ENCODE measurements around the gene CDCA3. TPM values are rescaled to one million over a fixed set of nuclear protein-coding genes. Genes with fewer than 3 reads are reported as not detected.
A peak's percentile ranks its signal among the peaks of the same experiment; 100 is the strongest.

Gene CDCA3
- total RNA-seq, 3 donors from 2014 or later, result 2.8 to 15.3 (median 5.2) TPM

DNA sequence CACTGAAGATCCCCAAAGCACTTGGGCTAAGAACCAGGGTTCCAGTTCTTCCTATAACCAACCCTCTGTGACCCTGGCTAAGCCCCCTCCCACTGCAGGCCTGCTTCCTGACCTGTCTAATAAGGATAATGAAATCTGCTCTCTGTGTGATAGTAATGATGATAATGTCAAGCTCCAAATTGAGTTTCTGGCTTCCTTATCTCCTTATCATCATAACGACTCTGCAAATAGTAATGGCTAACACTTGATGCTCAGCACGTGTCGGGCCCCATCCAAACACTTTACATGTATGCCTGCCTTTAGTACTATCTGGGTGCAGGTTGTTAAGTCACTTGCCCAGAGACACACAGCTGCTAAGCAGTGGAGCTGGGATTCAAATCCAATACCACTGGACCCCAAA is 34.5 kb downstream of the CDCA3 start:
- no peaks in the 10 kb centered on the region for H3K9me3 ChIP-seq
- TF ChIP-seq, protein P1, sequence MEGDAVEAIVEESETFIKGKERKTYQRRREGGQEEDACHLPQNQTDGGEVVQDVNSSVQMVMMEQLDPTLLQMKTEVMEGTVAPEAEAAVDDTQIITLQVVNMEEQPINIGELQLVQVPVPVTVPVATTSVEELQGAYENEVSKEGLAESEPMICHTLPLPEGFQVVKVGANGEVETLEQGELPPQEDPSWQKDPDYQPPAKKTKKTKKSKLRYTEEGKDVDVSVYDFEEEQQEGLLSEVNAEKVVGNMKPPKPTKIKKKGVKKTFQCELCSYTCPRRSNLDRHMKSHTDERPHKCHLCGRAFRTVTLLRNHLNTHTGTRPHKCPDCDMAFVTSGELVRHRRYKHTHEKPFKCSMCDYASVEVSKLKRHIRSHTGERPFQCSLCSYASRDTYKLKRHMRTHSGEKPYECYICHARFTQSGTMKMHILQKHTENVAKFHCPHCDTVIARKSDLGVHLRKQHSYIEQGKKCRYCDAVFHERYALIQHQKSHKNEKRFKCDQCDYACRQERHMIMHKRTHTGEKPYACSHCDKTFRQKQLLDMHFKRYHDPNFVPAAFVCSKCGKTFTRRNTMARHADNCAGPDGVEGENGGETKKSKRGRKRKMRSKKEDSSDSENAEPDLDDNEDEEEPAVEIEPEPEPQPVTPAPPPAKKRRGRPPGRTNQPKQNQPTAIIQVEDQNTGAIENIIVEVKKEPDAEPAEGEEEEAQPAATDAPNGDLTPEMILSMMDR (IDR thresholded peaks at IDR 0.05), result no peak
- H3K4me3 ChIP-seq, result no peak overlapping the region
- ATAC-seq, result no peak
- H3K4me1 ChIP-seq (ENCODE audit: low read depth), result no peaks in the 10 kb centered on the region
- no peak for DNase-seq
- no peaks in the 10 kb centered on the region for H3K36me3 ChIP-seq (ENCODE audit: low read depth)
- intact Hi-C loops (cut with DNase I, micrococcal nuclease), result no loop called here

DNA sequence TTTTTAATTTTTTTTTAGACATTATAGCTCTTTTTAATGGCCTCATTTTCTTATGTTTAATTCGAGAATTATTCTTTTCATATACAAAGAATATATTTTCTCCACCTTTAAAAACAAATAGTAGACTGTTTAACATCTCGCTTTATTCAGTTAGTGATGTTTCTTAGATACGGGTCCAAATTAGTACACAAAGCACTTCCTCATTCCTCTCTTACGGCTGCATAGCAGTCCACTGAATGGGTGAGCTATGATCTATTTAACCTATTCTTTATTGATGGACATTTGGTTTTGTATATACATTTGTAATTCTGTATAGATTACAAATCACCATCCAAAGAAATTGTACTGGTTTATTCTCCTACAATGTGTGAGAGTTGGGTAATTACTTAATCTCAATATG is 37.7 kb downstream of the CDCA3 start:
- Histone ChIP-seq H3K9me3 (no peaks in the 10 kb centered on the region), H3K36me3 (ENCODE audit: low read depth) (no peaks in the 10 kb centered on the region), H3K4me3 (no peak overlapping the region), H3K4me1 (ENCODE audit: low read depth) (no peaks in the 10 kb centered on the region)
- DNase-seq (no peak), ATAC-seq (no peak)
- TF ChIP-seq, protein P1 (IDR thresholded peaks at IDR 0.05), result no peak
- intact Hi-C loops (cut with DNase I, micrococcal nuclease), result no loop called here

DNA sequence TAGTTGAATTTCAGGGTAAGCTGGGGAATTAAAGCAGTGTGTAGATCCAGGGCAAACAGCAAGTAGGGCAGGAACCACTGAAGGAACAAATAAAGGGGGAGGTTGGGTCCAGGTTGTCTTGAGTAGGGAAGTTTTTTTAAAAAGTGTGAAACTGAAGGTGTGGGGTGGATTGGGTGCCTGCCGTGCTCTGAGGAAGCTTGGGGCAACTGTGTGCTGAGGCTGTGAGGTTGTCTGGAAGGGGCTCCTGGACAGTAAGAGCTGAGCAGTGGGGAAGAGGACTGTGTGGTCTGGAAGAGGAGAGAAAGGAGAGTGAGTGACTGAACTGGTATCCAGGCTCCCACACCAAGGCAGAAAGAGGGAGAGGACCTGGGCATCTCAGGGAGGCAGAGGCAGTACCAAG is 40.3 kb downstream of the CDCA3 start:
- TF ChIP-seq, protein P1 (IDR thresholded peaks at IDR 0.05), result no peak
- no peaks in the 10 kb centered on the region for H3K9me3 ChIP-seq
- ATAC-seq, result no peak
- H3K36me3 ChIP-seq (ENCODE audit: low read depth), result no peaks in the 10 kb centered on the region
- no peaks in the 10 kb centered on the region for H3K4me1 ChIP-seq (ENCODE audit: low read depth)
- no peak overlapping the region for H3K4me3 ChIP-seq
- intact Hi-C loops (cut with DNase I, micrococcal nuclease), result no loop called here
- no peak for DNase-seq

DNA sequence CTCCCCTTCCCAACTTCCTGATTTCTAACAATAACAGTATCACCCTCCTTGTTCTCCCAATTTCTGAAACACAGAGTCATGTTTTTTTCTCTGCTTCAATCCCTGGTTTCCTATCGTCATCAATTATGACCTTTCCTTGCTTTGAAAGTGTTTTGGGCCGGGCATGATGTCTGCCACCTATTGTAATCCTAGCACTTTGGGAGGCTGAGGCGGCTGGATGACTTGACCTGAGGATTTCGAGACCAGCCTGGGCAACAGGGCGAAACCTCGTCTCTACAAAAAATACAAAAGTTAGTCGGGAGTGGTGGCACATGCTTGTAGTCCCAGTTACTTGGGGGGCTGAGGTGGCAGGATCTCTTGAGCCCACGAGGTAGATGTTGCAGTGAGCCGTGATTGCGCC is 42.0 kb downstream of the CDCA3 start:
- ATAC-seq, result no peak

DNA sequence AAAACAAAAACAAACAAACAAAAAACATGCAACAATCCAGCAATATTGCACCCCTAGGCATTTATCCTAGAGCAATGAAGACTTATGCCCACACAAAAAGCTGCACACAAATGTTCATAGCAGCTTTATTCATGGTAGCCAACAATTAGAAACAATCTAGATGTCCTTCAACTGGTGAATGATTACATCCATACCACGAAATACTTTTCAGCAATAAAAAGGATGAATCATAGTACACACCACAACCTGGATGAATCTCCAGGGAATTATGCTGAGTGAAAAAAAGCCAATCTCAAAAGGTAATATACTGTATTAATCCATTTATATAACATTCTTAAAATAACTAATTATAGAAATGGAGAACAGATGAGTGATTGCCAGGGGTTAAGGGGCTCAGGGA is 43.9 kb downstream of the CDCA3 start:
- TF ChIP-seq, protein P1 (IDR thresholded peaks at IDR 0.05), result no peak
- H3K4me3 ChIP-seq, result no peak overlapping the region
- intact Hi-C loops (cut with DNase I, micrococcal nuclease), result no loop called here
- no peaks in the 10 kb centered on the region for H3K9me3 ChIP-seq
- H3K36me3 ChIP-seq (ENCODE audit: low read depth), result no peaks in the 10 kb centered on the region
- DNase-seq (no peak), ATAC-seq (peak; percentile 44)
- no peaks in the 10 kb centered on the region for H3K4me1 ChIP-seq (ENCODE audit: low read depth)

More for the DNA sequence above, 42.0 kb downstream of the CDCA3 start:
- Histone ChIP-seq H3K4me3 (no peak overlapping the region), H3K4me1 (ENCODE audit: low read depth) (no peaks in the 10 kb centered on the region), H3K36me3 (ENCODE audit: low read depth) (no peaks in the 10 kb centered on the region), H3K9me3 (no peaks in the 10 kb centered on the region)
- no peak for DNase-seq
- TF ChIP-seq, protein P1 (IDR thresholded peaks at IDR 0.05), result no peak
- intact Hi-C loops (cut with DNase I, micrococcal nuclease), result no loop called here

DNA sequence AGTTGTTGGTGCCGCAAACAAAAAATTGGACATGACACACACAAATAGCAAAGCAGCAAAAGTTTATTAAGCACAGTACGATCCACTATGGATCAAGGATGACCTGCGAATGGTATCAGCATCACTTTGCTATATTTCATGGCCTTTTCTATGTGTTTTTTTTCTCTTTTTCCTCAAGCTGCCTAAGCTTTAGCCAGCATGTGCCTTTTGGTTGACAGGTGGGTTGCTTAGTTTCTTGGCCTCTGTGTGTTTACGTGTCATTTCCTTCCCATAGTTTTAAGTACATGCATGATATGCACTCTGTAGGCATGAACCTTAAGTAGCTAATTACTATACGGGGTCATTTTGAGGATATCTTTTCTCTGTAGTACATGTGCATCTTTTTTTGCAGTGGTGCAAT is 51.9 kb downstream of the CDCA3 start:
- Histone ChIP-seq H3K4me3 (no peak overlapping the region), H3K36me3 (ENCODE audit: low read depth) (no peaks in the 10 kb centered on the region), H3K9me3 (no peaks in the 10 kb centered on the region), H3K4me1 (ENCODE audit: low read depth) (no peaks in the 10 kb centered on the region)
- TF ChIP-seq, protein P1 (IDR thresholded peaks at IDR 0.05), result no peak
- ATAC-seq (no peak), DNase-seq (no peak)
- intact Hi-C loops (cut with DNase I, micrococcal nuclease), result no loop called here
